ENCODE measurements around the gene ZNF215.

GRCh38 chr11:6962141-6962540 lies 35.9 kb downstream of the ZNF215 start:
- no peak for TF ChIP-seq CTCF (IDR thresholded peaks at IDR 0.05)
- TF ChIP-seq POLR2A (IDR thresholded peaks at IDR 0.05) = no peak
- no peak for TF ChIP-seq EP300 (IDR thresholded peaks at IDR 0.05)

Data from ovary (tissue), 3 donors.